ENCODE data around the gene POU3F1.

GRCh38 chr1:38068220-38068979 lies 21.8 kb upstream of the POU3F1 start:
- no peak for TF ChIP-seq CTCF (IDR thresholded peaks at IDR 0.05)
- no peak for TF ChIP-seq POLR2A (IDR thresholded peaks at IDR 0.05)

Data from adrenal gland (tissue), 5 donors.